IMR-90 (cell line): ENCODE measurements around the gene MCF2L2.

Source experiments
- CTCF ChIP-seq: conservative IDR thresholded peaks from 2 replicates; pipeline ENCODE4 v1.5.1; 2012; ENCODE audit warnings: mild to moderate bottlenecking, low read depth, low read length, improper control_type of control experiment
- POLR2A ChIP-seq: IDR thresholded peaks from 2 replicates; pipeline ENCODE4 v1.6.1; 2012; ENCODE audit warnings: mild to moderate bottlenecking, low read depth, low read length
- RAD21 ChIP-seq: IDR thresholded peaks from 2 replicates; pipeline ENCODE4 v1.6.1; 2012; ENCODE audit warnings: low read length, improper control_type of control experiment
- SMC3 ChIP-seq: fragments of 150-350 bp; IDR thresholded peaks from 2 replicates; pipeline ENCODE4 v1.6.1; 2016; ENCODE audit warnings: low read depth, mild to moderate bottlenecking, antibody characterized with exemption, low read length, moderate library complexity

- TF ChIP-seq CTCF (no peak), SMC3 (no peak), POLR2A (no peak), RAD21 (no peak)
Measured at GRCh38 chr3:183349421-183350157, 78.8 kb downstream of the MCF2L2 start.
